HG02798 (cell line): Measurements from ENCODE around the gene TSKU.
"Not testable (repeated sequence)": the region's sequence is repeated elsewhere in the genome, so short reads cannot be mapped to it uniquely, and the experiment has no call there.

Experiments
- ATAC-seq: cut with Tn5 transposase; IDR thresholded peaks from one replicate; pipeline ENCODE4 v1.9.1; 2021; ENCODE audit warnings: mild to moderate bottlenecking; ENCODE audit not compliant: unreplicated experiment, poor library complexity

TSKU gene

GRCh38 chr11:76821396-76821795 is 38.2 kb downstream of the TSKU start:
- not testable (repeated sequence) for ATAC-seq

- no peak for ATAC-seq
These were observed 39.2 kb downstream of the TSKU start for GRCh38 chr11:76822406-76822805.

GRCh38 chr11:76823481-76824028 is 40.4 kb downstream of the TSKU start:
- ATAC-seq, result no peak

- no peak for ATAC-seq
These were observed 41.2 kb downstream of the TSKU start for GRCh38 chr11:76824083-76824939.

GRCh38 chr11:76824980-76825725 is 42.0 kb downstream of the TSKU start:
- ATAC-seq, result no peak

- no peak for ATAC-seq
These were observed 42.7 kb downstream of the TSKU start for GRCh38 chr11:76825726-76826396.

- not testable (repeated sequence) for ATAC-seq
These were observed 43.4 kb downstream of the TSKU start for GRCh38 chr11:76826508-76826907.

GRCh38 chr11:76827005-76827404 is 43.8 kb downstream of the TSKU start:
- not testable (repeated sequence) for ATAC-seq

GRCh38 chr11:76830639-76831327 is 47.6 kb downstream of the TSKU start:
- no peak for ATAC-seq

- no peak for ATAC-seq
These were observed 48.6 kb downstream of the TSKU start for GRCh38 chr11:76831686-76832310.

GRCh38 chr11:76832361-76832760 is 49.2 kb downstream of the TSKU start:
- no peak for ATAC-seq

- no peak for ATAC-seq
These were observed 51.0 kb downstream of the TSKU start for GRCh38 chr11:76834151-76834550.

GRCh38 chr11:76835036-76835435 is 51.9 kb downstream of the TSKU start:
- ATAC-seq, result no peak

- no peak for ATAC-seq
These were observed 52.9 kb downstream of the TSKU start for GRCh38 chr11:76835928-76836612.

- ATAC-seq, result no peak
These were observed 53.6 kb downstream of the TSKU start for GRCh38 chr11:76836613-76837291.

- no peak for ATAC-seq
These were observed 54.8 kb downstream of the TSKU start for GRCh38 chr11:76837696-76838677.

- no peak for ATAC-seq
These were observed 55.5 kb downstream of the TSKU start for GRCh38 chr11:76838678-76839068.
